Smooth muscle cell (in vitro differentiated cells): ENCODE measurements around the gene DNAJB8. TPM values are rescaled to one million over a fixed set of nuclear protein-coding genes. Genes with fewer than 3 reads are reported as not detected.

ENCODE experiments used
- DNase-seq: peaks from one replicate; lab custom pipeline; 2025; ENCODE audit not compliant: unreplicated experiment; lab: John Stamatoyannopoulos, UW
- H2AFZ ChIP-seq: fragments of 200-600 bp; sonication (generic); 2 replicates; pipeline ENCODE4 v1.6.0; 2016; ENCODE audit warnings: antibody characterized with exemption, low read depth, mild to moderate bottlenecking
- H3F3A ChIP-seq: fragments of 200-600 bp; sonication (generic); 2 replicates; pipeline ENCODE4 v1.6.0; 2017; ENCODE audit warnings: antibody characterized with exemption, low read depth
- H3K27ac ChIP-seq: fragments of 200-600 bp; sonication (generic); 2 replicates; pipeline ENCODE4 v1.5.1; 2016; ENCODE audit warnings: low read depth, mild to moderate bottlenecking
- H3K27me3 ChIP-seq: fragments of 200-600 bp; sonication (generic); 2 replicates; pipeline ENCODE4 v1.6.1; 2016; ENCODE audit warnings: low read depth, mild to moderate bottlenecking
- H3K36me3 ChIP-seq: fragments of 200-600 bp; sonication (generic); 2 replicates; pipeline ENCODE4 v1.5.1; 2016; ENCODE audit warnings: low read depth
- H3K4me1 ChIP-seq: fragments of 200-600 bp; sonication (generic); 2 replicates; pipeline ENCODE4 v1.5.1; 2016; ENCODE audit warnings: low read depth
- H3K4me2 ChIP-seq: fragments of 200-600 bp; sonication (generic); 2 replicates; pipeline ENCODE4 v1.6.0; 2016; ENCODE audit warnings: mild to moderate bottlenecking
- H3K4me3 ChIP-seq: fragments of 200-600 bp; sonication (generic); 2 replicates; pipeline ENCODE4 v1.5.1; 2016; ENCODE audit warnings: mild to moderate bottlenecking
- H3K79me2 ChIP-seq: fragments of 200-600 bp; sonication (generic); 2 replicates; pipeline ENCODE4 v1.6.0; 2016; ENCODE audit warnings: low read depth, mild to moderate bottlenecking
- H3K9ac ChIP-seq: fragments of 200-600 bp; sonication (generic); 2 replicates; pipeline ENCODE4 v1.6.0; 2016; ENCODE audit warnings: low read depth
- H3K9me3 ChIP-seq: fragments of 200-600 bp; sonication (generic); replicated peaks from 2 replicates; pipeline ENCODE4 v1.5.1; 2016; ENCODE audit warnings: low read depth
- H4K20me1 ChIP-seq: fragments of 200-600 bp; sonication (generic); 2 replicates; pipeline ENCODE4 v1.6.0; 2016; ENCODE audit warnings: low read depth
- WGBS: methylation state at CpG from one replicate; pipeline ENCODE4 v1.1.7; 2016; ENCODE audit warnings: low lambda C conversion rate; 5-methylcytosine and 5-hydroxymethylcytosine counted together
- polyA plus RNA-seq: library from polyadenylated mRNA; unstranded; fragments of >200 nt; fragmentation: Nextera tagmentation; extraction: Ambion mirVana; gene quantifications from 2 replicates; pipeline ENCODE4 v1.2.1, GENCODE V29; 2016
- total RNA-seq: library from RNA; depleted of rRNA; stranded (reverse); fragments of >200 nt; gene quantifications from 2 replicates; pipeline ENCODE4 v1.2.3, GENCODE V29; 2014
- TF ChIP-seq, protein P1 (sequence below): fragments of 200-600 bp; sonication (generic); IDR thresholded peaks from 2 replicates; pipeline ENCODE4 v1.5.1; 2017; ENCODE audit warnings: borderline replicate concordance, mild to moderate bottlenecking, antibody characterized with exemption; ENCODE audit not compliant: insufficient read depth, poor library complexity, severe bottlenecking

DNAJB8 gene
- total and polyA plus RNA-seq, 2 experiments from 2014 or later: not detected

DNA sequence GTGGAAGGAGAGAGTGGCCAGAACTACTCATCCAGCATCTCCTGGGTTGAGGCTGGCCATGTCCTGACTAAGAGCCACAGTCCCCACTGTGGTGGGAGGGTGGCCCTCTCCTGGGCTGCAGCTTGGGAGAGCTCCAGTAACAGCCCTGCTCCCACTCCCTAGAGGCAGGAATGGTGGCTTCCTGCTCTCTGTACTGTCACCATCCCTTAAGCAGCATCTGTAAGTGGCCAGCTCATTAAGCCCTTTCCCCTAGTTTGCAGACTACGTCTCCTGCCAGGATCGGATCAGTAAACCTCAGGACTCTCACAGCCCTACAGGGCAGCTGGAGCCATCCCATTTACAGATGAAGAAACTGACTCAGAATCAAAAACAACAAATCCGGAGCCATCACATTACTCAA, 30.5 kb downstream of the DNAJB8 start:
- H4K20me1 ChIP-seq: no peaks in the 10 kb centered on the region
- no peaks in the 10 kb centered on the region for H3K36me3 ChIP-seq
- no peak overlapping the region for H2AFZ ChIP-seq
- peaks cover 4% of the 10 kb centered on the region for H3K4me1 ChIP-seq
- H3K9me3 ChIP-seq: no peaks in the 10 kb centered on the region
- TF ChIP-seq, protein P1, sequence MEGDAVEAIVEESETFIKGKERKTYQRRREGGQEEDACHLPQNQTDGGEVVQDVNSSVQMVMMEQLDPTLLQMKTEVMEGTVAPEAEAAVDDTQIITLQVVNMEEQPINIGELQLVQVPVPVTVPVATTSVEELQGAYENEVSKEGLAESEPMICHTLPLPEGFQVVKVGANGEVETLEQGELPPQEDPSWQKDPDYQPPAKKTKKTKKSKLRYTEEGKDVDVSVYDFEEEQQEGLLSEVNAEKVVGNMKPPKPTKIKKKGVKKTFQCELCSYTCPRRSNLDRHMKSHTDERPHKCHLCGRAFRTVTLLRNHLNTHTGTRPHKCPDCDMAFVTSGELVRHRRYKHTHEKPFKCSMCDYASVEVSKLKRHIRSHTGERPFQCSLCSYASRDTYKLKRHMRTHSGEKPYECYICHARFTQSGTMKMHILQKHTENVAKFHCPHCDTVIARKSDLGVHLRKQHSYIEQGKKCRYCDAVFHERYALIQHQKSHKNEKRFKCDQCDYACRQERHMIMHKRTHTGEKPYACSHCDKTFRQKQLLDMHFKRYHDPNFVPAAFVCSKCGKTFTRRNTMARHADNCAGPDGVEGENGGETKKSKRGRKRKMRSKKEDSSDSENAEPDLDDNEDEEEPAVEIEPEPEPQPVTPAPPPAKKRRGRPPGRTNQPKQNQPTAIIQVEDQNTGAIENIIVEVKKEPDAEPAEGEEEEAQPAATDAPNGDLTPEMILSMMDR: no peak
- H3K79me2 ChIP-seq: no peaks in the 10 kb centered on the region
- no peak overlapping the region for H3K9ac ChIP-seq
- H3K27ac ChIP-seq: no peak overlapping the region
- no peak overlapping the region for H3K4me2 ChIP-seq
- peaks cover 4% of the 10 kb centered on the region for H3F3A ChIP-seq
- WGBS: 57% methylated on average over 3 of the region's 3 CpGs
- peaks cover 29% of the 10 kb centered on the region for H3K27me3 ChIP-seq
- DNase-seq: no peak
- no peak overlapping the region for H3K4me3 ChIP-seq

DNA sequence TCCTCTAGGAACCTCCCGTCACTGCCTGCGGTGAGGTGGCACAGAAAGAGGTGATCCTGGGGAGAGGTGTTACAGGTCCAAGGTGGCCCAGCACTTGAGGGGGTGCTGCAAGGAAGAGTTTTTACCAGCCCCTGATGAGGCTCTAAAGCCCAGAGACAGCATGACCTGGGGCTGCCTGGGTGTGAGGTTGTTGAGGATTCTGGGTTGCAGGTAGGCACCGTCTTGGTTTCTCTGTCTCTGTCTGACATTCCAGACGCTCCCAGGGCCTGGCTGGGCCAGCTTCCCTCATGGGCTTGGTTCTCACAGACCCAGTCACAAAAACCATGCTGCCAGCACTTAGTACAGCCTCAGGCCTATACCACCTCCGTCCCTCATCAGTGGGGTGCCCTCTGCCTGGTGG, 31.1 kb downstream of the DNAJB8 start:
- Histone ChIP-seq H3K27ac (peak overlapping the region; percentile 7), H3K4me3 (no peak overlapping the region), H3K9ac (no peak overlapping the region), H3K9me3 (no peaks in the 10 kb centered on the region), H3K27me3 (peaks cover 36% of the 10 kb centered on the region), H3K79me2 (no peaks in the 10 kb centered on the region), H3K4me2 (no peak overlapping the region), H4K20me1 (no peaks in the 10 kb centered on the region), H2AFZ (no peak overlapping the region), H3K36me3 (no peaks in the 10 kb centered on the region), H3K4me1 (peaks cover 4% of the 10 kb centered on the region), H3F3A (peaks cover 4% of the 10 kb centered on the region)
- WGBS: 78% methylated on average over 5 of the region's 5 CpGs
- DNase-seq: no peak
- TF ChIP-seq, protein P1: no peak

DNA sequence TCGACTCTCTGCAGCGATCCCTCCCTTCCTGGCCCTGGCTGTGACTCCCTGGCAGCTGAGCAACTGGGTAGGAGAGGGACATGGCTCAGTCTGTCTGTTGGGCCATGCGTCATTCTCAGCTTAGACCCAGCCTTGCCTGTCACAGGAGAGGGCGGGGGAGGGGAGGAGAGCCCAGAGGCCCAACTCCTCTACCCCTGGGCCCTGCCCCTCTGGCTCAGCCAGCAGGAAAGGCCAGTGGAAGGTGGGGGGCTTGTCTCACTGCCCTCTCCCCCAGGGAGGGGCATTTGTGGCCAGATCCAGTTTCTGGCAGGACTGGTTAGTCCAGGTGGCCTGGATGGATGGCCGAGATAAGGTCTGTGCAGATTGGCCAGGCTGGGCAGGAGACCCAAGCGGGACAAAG, 31.6 kb downstream of the DNAJB8 start:
- DNase-seq: no peak
- Histone ChIP-seq H3K4me3 (no peak overlapping the region), H3K9ac (no peak overlapping the region), H3K27me3 (peaks cover 38% of the 10 kb centered on the region), H3K4me2 (no peak overlapping the region), H3K4me1 (peaks cover 4% of the 10 kb centered on the region), H3K9me3 (no peaks in the 10 kb centered on the region), H3K27ac (peak overlapping the region; percentile 7), H3K79me2 (no peaks in the 10 kb centered on the region), H2AFZ (no peak overlapping the region), H4K20me1 (no peaks in the 10 kb centered on the region), H3F3A (peaks cover 4% of the 10 kb centered on the region), H3K36me3 (no peaks in the 10 kb centered on the region)
- TF ChIP-seq, protein P1: no peak
- WGBS: 61% methylated on average over 6 of the region's 6 CpGs

DNA sequence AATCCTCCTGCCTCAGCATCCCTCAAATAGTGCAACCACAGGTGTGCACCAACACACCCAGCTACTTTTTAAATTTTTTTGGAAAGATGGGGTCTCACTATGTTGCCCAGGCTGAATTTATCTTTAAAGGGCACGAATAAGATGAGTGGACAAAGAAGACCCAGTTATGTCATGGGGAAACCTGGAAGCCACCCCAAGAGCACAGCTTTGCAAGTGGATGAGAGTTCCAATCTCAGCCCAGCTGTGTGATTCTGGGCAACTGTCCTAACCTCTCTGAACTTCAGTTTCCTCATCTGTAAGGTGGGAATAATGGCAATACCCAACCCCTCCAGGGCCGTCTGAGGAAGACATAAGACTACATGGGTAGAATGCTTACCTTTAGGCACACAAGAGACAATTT, 32.2 kb downstream of the DNAJB8 start:
- H3K27ac ChIP-seq: peak overlapping the region; percentile 42
- no peak overlapping the region for H3K4me3 ChIP-seq
- 86% methylated on average over 2 of the region's 2 CpGs for WGBS
- H3K36me3 ChIP-seq: no peaks in the 10 kb centered on the region
- H3F3A ChIP-seq: peaks cover 4% of the 10 kb centered on the region
- no peaks in the 10 kb centered on the region for H3K79me2 ChIP-seq
- H3K9ac ChIP-seq: no peak overlapping the region
- TF ChIP-seq, protein P1: no peak
- H3K4me2 ChIP-seq: no peak overlapping the region
- H3K4me1 ChIP-seq: peaks cover 4% of the 10 kb centered on the region
- no peak overlapping the region for H2AFZ ChIP-seq
- no peaks in the 10 kb centered on the region for H4K20me1 ChIP-seq
- no peak for DNase-seq
- H3K27me3 ChIP-seq: peaks cover 38% of the 10 kb centered on the region
- H3K9me3 ChIP-seq: no peaks in the 10 kb centered on the region
